GM19035 (cell line): Measurements from ENCODE around the gene RFC1.
"Not testable (repeated sequence)": the region's sequence is repeated elsewhere in the genome, so short reads cannot be mapped to it uniquely, and the experiment has no call there.

Source experiments
- ATAC-seq: cut with Tn5 transposase; IDR thresholded peaks from one replicate; pipeline ENCODE4 v1.9.1; 2021; ENCODE audit not compliant: unreplicated experiment

RFC1 gene

DNA sequence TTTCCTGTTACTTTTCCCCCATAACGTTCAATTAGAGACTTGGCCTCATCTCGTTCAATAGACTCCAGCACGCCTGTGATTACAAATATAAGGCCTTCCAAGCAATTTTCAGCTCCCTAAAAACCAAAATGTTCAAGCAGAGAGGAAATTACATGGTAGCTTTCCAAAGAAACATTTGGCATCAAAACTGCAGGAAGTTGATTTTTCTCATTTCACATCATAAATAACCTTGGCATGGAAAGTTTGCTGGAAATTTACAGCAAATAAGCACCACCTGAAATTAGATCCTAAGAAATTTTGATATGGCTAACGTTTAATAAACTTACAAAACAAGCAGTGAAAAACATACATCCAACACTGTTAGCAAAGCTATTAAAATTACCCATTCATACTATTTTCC, 53.3 kb downstream of the RFC1 start:
- no peak for ATAC-seq

DNA sequence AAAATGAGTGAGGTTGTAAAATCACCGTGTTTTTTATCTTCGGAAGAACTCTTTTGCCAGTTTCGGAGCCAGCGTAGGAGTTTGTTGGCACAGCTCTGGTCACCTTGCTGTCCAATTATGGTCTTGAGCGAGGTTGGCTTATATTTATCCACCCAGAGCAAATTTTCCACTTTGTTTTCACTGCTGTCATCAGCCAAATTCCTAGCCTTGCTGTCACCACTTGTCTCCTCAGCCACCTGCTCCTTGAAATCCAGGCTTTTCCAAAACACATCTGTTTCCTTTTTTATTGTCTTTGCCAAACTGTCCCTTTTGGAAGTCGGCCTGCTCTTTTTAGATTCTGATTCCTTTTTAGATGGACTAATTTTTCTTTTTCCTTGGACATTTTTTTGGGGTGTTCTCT, 57.6 kb downstream of the RFC1 start:
- ATAC-seq = no peak

DNA sequence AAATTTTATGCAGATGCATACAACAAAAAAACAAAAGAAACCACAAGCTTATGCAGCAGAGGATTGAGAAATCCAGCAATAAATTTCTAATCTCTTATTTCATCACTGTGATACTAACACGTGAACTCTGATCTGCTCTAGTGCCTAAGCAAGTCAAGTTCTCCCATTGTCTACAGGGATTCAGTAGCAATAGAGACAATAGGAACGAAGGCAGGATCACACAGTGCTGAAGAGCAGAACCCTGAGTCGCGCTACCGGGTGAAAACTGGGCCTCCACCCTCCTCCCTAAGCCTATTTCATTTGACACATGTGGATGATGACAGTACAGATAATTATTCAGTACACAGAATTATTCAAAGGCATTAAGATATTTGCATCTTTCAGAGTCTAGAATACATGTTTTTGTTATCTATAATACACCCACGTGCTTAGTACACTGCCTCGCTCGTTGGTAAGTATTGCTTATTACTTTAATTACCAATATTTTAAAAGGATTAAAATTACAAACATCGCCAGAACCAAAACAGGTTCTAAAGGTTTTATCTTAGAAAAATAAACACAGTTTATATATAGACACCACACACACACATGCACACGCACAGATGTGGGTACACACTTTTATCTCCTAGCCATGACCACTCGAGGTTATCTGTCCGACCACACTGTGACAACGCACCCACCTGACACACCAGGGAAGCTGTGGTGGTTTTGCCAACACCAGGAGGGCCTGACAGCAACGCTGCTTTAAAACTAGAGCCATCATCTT, 60.1 kb downstream of the RFC1 start:
- ATAC-seq = no peak

DNA sequence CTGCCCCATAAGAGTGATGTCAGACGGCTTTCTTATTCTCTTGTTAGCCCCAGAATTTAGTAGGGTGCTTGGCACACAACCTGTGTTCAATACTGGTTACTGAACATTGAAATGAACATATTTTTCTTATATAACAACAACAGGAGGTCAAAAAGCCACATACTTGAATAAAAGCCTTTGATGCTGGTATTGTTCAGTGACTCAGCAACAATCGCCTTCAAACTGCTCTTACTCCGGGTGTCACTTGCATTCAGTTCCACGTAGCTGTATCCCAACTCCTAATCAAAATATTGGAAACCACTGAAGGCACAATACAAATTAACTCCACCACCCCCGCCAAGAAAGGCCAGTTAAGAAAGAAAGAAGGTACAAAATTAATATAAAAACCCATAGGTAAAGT, 61.5 kb downstream of the RFC1 start:
- no peak for ATAC-seq

DNA sequence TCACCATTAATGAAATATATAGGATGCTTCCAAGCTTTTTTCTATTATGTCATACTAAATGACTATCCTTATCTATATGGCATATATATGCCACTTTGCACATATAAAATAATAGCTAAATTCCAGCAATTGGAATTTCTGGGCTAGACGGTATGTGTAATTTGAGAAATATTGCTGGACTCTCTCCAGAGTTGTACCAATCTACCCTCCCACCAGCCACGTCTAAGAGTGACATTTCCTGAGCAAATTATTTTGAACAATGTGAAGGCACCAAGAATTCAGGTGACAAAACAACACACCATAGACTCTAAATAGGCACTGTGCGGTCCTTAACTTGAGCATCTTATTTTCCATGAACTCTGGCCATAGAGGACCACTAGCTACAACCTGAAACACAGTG, 62.3 kb downstream of the RFC1 start:
- no peak for ATAC-seq

DNA sequence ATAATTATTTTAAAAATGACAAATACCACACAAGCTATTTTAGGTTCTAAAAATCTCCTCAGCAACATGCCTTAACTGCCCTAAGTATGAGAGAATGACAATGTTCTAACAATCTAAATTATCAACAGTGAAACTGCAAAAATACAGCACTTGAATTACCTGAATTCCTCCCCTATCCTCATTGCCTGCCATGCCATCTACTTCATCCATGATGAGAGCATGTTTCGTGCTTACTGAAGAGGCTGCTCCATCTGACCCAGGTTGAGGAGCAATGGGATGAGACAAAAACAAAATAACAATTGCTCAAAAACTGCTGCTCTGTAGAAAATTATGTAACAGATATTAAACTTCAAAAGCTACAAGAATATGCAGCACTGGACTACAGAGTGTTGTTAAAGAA, 63.3 kb downstream of the RFC1 start:
- ATAC-seq = no peak

DNA sequence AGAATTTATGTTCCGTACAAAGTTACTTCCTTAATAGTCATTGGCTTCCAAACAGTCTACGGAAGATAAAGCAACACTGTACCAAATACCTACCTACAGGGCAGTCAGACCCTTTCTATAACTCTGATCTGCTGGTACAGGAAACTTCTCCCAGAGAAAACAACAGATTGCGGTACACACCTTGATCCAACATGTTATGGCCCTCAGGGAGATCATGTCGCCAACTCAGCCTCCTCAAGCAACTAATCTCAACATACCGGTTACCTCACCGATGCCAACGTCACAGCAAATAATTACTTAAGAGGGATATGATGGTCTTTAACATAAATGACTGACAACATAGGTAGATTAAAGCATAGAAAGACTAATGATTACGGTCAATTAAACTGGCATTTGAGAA, 70.4 kb downstream of the RFC1 start:
- no peak for ATAC-seq

DNA sequence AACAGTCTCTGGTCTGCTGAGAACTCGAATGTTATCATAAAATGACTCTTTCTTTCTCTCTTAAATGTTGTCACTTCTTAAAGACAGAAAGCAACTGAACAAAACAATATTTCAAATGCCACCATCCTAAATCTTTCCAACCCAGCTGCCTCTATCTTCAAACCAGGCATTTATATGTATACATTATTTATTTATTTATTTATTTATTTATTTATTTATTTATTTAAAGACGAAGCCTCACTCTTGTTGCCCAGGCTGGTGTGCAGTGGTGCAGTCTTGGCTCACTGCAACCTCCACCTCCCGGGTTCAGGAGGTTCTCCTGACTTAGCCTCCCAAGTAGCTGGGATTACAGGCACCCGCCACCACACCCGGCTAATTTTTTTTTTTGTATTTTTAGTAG, 73.7 kb downstream of the RFC1 start:
- ATAC-seq = not testable (repeated sequence)

DNA sequence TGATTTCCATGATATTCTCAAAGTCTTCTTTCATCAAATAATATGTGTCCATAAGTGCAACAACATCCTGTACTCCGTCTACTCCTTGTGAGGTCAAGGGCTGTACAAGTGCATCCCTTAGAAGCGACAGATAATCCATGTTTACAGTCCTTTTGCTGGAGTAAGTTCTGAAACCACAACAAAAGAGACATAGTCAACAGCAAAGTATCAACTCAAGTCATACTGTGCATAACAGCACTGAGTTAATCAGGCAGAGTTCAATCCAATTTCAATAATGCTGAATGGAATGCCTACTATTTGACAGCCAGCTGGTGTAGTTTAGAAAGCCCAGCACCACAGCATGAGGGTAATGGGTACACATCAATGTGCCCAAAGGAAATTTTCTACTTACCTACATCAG, 74.5 kb downstream of the RFC1 start:
- no peak for ATAC-seq

DNA sequence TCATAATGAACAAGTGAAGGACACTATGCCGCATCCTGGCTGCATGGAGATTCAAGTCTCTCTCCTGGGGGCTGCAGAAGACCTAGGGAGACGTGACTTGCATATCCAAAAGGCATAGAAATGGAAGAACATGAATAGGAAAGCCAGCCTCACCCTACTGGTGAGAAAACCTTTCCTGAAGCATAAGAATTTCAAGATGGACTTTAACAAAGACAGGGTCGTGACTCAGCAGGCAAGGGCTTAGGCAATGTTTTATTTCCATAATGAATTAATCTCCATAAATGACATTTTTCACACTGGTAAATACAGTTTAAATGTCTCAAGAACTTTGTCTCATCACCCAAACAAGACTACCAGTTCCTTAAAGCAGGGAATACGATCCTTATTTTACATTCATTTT, 78.9 kb downstream of the RFC1 start:
- ATAC-seq = no peak

DNA sequence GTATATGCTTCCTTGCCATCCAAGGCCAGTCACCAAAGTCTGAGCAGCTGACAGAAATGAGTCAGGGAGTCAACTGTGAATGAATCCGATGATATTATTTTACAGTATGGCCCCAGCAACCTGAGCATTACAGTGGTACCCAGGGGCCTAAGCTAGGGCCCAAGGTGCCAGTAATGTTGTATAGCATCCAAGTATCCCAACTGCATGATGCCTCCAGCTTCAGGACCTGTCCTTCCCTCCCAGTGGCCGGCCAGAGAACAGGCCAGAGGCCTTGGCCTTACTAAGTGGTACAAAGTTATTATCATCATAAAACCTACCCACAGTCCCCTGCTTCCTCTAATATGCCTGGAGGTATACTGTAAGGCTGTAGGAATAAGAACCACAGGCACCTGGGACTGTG, 79.9 kb downstream of the RFC1 start:
- ATAC-seq = no peak

DNA sequence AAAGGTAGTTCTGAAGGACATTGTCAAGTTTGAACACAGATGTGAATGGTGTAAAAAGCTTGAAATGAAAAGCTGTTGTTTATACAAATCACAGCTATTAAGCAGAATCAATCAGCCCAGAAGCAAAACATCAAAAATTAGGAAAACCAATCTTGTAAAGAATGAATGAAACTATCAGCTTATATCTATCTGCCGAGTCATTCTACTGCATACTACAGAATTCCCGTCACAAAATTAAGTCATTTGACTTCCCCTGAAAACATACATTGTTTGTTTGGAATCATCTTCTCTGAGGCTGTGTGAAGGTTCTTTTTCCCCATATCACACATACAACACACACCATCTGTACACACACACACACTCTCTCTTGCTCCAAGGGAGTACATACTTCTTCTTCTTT, 80.3 kb downstream of the RFC1 start:
- ATAC-seq = no peak

DNA sequence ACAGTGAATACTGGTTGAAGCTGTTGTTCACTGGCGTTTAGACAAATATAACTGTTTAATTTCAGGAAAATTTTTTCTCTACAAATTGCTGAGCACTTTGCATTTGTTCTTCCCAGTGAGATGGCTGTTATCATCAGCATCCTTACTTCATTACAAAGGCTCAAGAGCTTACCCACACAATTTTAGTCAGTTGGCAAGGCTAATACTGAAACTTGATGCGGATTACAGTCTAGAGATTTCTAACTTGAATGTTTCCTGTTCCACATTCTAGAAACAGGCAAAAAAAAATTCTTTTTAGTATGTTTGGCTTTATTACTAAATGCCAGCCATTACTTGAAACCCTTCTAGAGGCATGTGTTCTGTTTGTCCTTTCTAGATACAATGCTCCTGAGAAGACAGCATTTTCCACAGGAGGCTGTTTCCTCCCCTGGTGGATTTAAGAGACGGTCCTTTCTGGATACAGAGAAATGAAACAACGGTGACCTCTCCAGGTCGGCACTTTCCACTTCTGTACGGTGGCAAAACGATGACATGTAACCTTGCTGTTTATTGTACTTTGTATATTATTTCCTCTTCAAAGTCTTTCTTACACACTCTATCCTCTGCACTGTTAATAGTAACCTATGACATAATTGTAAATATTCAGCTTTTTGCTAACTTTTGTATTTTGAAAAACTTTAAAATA, 80.9 kb downstream of the RFC1 start:
- ATAC-seq = no peak

DNA sequence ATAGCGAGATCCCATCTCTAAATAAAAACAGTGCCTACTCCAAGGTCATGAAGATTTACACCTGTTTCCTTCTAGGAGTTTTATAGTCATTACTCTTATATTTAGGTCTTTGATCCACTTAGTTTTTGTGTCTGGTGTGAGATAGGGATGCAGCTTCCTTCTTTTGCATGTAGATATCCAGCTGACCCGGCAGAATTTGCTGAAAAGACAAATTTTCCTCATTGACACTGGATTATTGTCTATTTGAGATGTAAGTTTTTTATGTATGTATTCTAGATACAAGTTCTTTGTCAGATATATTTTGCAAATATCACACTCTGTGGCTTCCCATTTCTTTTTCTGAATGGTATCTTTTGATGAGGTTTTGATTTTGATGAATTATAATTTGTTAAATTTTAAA, 85.4 kb downstream of the RFC1 start:
- no peak for ATAC-seq

DNA sequence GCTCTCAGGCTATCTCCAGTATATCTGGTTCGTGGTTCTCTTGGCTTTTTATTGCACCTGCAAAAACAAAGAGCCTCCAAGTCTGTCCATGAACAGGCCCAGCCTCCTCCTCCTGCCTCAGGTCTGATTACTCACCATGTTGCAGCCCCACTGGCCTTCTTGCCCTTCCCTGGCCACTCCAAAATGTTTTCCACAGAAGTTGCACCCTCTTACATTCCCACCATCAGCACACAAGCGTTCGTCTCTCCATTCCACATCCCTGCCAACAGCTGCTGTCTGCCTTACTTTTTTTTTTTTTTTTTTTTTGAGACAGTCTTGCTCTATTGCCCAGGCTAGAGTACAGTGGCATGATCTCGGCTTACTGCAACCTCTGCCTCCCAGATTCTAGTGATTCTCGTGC, 86.7 kb downstream of the RFC1 start:
- no peak for ATAC-seq

DNA sequence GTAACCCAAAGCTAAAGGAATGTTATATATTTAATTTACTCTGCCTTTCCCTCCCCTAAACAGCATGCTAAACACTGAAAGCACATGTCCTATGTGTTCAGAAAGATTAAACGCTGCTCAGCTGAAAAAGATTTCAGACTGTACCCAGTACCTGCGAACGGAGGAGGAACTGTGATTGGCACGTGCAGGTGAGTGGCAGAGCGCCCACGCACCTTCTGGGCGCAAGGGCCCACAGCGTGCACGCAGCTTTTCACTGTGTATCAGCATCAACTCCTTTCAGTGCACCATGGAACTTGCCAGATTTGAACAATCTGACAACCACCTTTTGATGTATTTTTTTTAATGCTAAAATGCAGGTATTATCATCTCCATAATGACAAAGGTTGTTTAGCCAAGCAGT, 87.7 kb downstream of the RFC1 start:
- no peak for ATAC-seq

DNA sequence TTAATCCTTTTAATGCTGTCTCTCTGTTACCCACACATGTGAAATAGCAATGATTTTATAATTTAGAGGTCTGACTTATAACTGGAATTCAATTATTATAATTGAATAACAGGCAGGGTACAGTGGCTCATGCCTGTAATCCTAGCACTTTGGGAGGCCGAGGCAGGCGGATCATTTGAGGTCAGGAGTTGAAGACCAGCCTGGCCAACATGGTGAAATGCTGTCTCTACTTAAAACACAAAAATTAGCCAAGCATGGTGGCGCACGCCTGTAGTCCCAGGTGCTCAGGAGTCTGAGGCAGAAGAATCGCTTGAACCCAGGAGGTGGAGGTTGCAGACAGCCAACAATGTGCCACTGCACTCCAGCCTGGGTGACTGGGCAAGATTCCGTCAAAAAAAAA, 88.5 kb downstream of the RFC1 start:
- ATAC-seq = not testable (repeated sequence)

DNA sequence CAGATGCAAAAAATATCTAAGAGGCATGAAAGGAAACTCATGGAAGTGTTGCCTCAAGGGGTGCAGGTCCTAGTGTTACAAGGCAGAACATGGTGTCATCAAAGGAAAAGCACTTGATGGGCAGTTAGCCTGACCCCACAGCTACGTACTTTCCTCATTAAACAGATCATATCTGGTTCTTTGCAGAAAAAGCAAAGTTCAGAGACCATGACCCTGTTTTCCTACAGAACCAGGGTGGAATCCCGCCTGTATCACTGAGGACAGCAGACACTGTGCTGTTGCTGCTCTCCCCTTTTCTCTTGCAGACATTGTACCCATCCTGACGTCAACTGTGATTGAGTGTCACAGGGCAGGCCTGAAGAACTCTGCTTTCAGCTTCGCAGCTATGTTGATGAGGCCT, 91.7 kb downstream of the RFC1 start:
- no peak for ATAC-seq

DNA sequence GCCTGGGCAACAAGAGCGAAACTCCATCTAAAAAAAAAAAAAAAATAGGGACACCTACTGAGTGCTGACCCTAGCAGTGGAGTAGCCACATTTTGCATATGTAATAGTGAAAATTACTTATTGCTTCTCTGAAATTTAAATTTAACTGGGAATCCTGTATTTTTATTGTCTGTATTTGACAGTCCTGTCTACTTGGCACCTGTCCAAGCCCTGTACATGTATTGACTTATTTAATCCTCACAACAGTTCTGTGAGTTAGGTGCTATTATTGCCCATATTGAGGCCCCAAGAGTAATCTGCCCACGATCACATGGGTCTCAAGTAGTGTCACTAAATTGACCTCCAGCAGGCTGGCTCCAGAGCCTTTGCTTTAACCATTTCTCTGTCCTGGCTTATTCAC, 102.3 kb downstream of the RFC1 start:
- no peak for ATAC-seq

DNA sequence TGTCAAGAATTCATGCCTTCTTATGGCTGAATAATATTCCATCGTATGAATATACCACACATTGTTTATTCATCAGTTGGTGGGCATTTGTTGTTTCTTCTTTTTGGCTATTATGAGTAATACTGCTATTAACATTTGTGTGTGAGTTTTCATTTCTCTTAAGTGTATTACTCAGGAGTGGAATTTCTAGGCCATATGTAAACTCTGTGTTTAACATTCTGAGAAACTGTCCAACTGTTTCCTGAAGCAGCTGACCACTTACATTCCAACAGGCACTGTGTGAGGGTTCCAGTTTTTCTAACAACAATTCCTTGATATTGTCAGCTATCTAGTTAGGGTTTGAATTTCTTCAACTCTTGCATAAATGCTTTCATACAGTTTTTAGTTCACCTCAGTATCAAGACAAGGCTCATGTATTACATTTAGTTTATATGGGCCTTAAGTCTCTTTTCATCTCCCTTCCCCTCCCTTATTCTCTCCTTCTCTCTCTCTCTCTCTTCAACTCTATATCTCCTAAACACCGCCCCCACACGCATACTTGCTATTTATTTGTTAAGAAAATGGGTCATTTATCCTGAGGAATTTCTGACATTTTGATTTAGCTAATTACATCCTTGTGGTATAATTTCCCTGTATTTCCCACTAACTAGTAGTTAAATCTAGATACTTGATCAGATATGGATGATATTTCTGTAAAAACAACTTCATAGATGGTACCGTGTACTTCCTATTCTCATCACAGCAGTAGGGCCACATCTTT, 106.4 kb downstream of the RFC1 start:
- ATAC-seq = no peak

DNA sequence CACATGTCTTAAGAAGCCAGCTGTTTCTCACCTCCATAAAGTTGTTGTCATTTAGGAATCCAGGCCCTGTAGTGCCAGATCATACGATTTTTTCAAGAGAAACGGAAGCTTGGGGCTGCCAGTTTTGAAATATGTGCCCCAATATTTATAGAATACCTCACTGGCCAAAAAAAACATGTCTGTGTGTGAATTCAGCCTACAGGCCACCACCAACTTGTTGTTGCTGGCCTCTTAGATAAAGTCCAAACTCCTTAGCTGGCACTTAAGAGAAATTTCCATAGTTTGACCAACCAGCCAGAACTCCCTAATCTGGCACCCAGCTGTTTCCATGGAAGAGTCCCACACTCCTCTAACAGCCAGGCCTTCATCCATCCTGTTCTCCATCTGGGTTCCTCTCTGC, 109.7 kb downstream of the RFC1 start:
- ATAC-seq = no peak

DNA sequence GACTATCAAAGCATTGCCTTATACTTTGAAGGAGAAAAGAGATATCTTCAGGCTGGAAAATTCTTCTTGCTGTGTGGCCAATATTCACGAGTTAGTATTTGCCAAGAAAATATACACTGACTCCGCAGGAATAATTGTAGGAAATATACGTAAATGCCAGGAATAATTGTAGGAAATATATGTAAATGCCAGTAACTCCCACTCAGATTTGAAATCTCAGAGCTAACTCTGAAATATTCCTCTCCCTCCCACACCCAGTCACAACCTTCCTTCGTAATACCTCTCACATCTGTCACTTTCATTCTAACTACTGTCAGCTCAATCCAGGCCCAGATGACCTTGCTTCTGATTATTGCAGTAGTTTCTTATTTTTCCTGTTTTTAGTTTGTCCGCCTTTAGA, 110.3 kb downstream of the RFC1 start:
- no peak for ATAC-seq
